Panc1 (cell line): ENCODE results near the gene LIPI.

Experiments used
- CTCF ChIP-seq: fragments of 450-650 bp; IDR thresholded peaks from 2 replicates; pipeline ENCODE4 v1.5.1; 2017; ENCODE audit warnings: mild to moderate bottlenecking
- POLR2AphosphoS5 ChIP-seq: IDR thresholded peaks from 2 replicates; pipeline ENCODE4 v1.6.1; 2012; ENCODE audit warnings: mild to moderate bottlenecking, low read depth, low read length, moderate library complexity
- REST ChIP-seq, 2 experiments: IDR thresholded peaks; 2 replicates each; pipeline ENCODE4 v1.6.1; 2011 to 2012; ENCODE audit warnings: low read depth in 2 of 2, control low read depth in 1 of 2, low read length in 1 of 2, mild to moderate bottlenecking in 1 of 2, moderate library complexity in 1 of 2; ENCODE audit not compliant: insufficient read depth in 1 of 2

- TF ChIP-seq POLR2AphosphoS5, result no peak
- no peak for TF ChIP-seq CTCF
- no peak for TF ChIP-seq REST (IDR thresholded peaks at IDR 0.05; ENCODE audit: insufficient read depth in 1 of 2, low read depth in 2 of 2, low read length in 1 of 2)
Observed at GRCh38 chr21:14080764-14081096, 130.0 kb downstream of the LIPI start.
